ENCODE measurements around the gene SMCO1. TPM values are rescaled to one million over a fixed set of nuclear protein-coding genes. Genes with fewer than 3 reads are reported as not detected.

The SMCO1 gene, protein sequence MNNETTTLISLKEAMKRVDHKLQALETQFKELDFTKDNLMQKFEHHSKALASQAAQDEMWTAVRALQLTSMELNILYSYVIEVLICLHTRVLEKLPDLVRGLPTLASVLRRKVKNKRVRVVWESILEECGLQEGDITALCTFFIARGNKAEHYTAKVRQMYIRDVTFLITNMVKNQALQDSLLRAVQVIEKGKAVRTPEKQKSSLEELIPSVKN
- total RNA-seq, result not detected
- long read RNA-seq, donor 1, result 0 reads
- long read RNA-seq, donor 2, result 0 reads

DNA sequence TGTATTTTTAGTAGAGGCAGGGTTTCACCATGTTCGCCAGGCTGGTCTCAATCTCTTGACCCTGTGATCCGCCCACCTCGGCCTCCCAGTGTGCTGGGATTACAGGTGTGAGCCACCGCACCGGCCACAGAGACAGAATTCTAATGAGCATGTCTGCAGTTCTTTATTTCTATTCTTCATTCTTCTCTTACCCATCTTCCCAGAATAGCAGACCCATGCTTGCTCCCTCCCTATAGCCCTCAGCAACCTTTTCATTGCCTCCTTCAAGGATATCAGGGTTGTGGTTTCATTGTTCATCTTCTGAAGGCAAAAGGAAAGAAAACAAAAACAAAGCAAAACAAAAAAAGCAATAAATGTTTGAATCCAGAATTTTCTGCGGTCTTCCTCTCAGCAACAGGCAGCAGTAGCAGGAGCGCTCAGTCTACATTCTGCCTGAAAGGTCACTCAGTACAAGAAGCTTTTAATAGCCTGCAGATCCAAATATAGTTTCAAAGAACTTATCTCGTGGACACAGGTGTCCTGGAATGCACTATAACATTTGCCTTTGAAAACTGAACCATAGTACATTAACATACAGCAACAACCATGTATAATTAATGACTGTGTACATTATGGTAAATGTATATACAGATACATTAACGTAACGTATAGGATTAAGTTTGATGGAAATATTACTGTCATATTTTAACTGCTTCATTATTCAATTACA lies at the start of gene SMCO1:
TSS of gene SMCO1 (minus strand) at position 434 of the 709 bp plus-strand sequence. CDS start at position 297, 137 bp downstream.
- TF ChIP-seq, protein P1, sequence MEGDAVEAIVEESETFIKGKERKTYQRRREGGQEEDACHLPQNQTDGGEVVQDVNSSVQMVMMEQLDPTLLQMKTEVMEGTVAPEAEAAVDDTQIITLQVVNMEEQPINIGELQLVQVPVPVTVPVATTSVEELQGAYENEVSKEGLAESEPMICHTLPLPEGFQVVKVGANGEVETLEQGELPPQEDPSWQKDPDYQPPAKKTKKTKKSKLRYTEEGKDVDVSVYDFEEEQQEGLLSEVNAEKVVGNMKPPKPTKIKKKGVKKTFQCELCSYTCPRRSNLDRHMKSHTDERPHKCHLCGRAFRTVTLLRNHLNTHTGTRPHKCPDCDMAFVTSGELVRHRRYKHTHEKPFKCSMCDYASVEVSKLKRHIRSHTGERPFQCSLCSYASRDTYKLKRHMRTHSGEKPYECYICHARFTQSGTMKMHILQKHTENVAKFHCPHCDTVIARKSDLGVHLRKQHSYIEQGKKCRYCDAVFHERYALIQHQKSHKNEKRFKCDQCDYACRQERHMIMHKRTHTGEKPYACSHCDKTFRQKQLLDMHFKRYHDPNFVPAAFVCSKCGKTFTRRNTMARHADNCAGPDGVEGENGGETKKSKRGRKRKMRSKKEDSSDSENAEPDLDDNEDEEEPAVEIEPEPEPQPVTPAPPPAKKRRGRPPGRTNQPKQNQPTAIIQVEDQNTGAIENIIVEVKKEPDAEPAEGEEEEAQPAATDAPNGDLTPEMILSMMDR (IDR thresholded peaks at IDR 0.05), result no peak
- intact Hi-C loops (cut with DNase I, micrococcal nuclease), result loop anchor here in 1 of 2 donors (10.0 kb wide), 1 partner anchor 260 kb away; no protein-coding TSS in a partner anchor
- Histone ChIP-seq H3K4me3 (no peak within 1 kb of the TSS), H3K9me3 (peaks cover 27% of the 10 kb centered on the region), H3K4me1 (ENCODE audit: low read depth) (no peaks in the 10 kb centered on the region), H3K36me3 (ENCODE audit: low read depth) (no peaks in the 10 kb centered on the region)
- no peak for DNase-seq
- ATAC-seq, result no peak

DNA sequence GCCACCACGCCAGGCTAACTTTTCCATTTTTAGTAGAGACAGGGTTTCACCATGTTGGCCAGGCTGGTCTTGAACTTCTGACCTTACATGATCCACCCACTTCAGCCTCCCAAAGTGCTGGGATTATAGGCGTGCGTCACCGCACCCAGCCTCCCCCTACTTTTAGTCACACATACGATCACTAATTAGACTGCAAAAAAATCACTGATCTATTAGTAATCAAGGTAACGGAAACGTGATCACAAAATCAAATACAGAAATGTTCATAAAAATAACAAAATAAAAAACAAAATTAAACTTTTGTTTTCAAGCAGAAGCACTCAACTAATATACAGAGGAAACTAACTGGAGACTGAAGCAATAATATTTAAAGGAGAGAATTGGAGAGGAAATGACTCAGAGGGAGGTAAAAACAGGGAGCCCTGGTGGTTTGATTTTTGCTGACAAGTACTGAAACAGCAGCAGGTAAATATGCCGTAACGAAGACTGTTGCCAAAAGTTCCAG lies 48.6 kb upstream of the SMCO1 start:
- Histone ChIP-seq H3K36me3 (ENCODE audit: low read depth) (no peaks in the 10 kb centered on the region), H3K4me1 (ENCODE audit: low read depth) (peaks cover 11% of the 10 kb centered on the region), H3K9me3 (no peaks in the 10 kb centered on the region), H3K4me3 (no peak overlapping the region)
- TF ChIP-seq, protein P1 (IDR thresholded peaks at IDR 0.05), result no peak
- intact Hi-C loops (cut with DNase I, micrococcal nuclease), result no loop called here
- ATAC-seq (no peak), DNase-seq (no peak)

DNA sequence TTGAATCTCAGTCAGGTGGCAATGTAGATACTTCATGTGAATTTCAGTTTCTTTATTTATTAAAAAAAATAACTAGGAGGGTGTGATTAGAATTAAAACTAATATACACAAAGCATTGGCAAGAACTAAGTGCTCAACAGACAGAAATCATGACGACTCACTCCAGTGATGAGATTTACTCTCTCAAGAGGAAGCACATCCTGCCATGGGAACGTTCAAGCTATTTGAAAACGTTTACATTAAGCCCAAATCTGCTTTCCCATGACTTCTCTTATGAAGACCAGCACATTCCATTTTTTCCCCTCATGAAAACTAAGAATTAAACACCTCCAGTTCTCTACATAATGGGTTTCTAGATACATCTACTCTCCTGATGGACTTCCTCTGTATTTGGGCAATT lies 44.7 kb upstream of the SMCO1 start:
- DNase-seq, result no peak
- H3K4me3 ChIP-seq, result no peak overlapping the region
- H3K9me3 ChIP-seq, result no peaks in the 10 kb centered on the region
- H3K4me1 ChIP-seq (ENCODE audit: low read depth), result no peaks in the 10 kb centered on the region
- ATAC-seq, result no peak
- H3K36me3 ChIP-seq (ENCODE audit: low read depth), result no peaks in the 10 kb centered on the region
- TF ChIP-seq, protein P1 (IDR thresholded peaks at IDR 0.05), result no peak
- intact Hi-C loops (cut with DNase I, micrococcal nuclease), result no loop called here

DNA sequence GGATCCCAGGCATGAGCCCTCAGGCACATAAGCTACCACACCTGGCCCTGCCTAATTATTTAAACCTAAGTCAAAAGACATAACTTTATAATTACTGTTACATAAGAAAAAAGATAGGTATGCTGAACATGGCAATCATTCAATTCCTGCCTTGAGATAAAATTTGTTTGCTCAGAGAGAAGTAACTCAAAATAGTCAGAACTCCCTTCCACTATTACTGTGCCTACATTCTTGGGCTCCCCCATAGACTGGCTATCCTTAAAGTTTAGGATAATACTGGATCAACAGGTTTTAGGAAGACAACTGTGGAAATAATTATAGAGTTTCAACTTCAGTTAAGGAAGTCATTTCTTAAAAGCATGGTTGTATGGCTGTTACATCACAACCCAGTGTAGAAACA lies 43.3 kb upstream of the SMCO1 start:
- DNase-seq (no peak), ATAC-seq (no peak)
- intact Hi-C loops (cut with DNase I, micrococcal nuclease), result no loop called here
- Histone ChIP-seq H3K4me1 (ENCODE audit: low read depth) (no peaks in the 10 kb centered on the region), H3K4me3 (no peak overlapping the region), H3K36me3 (ENCODE audit: low read depth) (no peaks in the 10 kb centered on the region), H3K9me3 (no peaks in the 10 kb centered on the region)
- TF ChIP-seq, protein P1 (IDR thresholded peaks at IDR 0.05), result no peak

DNA sequence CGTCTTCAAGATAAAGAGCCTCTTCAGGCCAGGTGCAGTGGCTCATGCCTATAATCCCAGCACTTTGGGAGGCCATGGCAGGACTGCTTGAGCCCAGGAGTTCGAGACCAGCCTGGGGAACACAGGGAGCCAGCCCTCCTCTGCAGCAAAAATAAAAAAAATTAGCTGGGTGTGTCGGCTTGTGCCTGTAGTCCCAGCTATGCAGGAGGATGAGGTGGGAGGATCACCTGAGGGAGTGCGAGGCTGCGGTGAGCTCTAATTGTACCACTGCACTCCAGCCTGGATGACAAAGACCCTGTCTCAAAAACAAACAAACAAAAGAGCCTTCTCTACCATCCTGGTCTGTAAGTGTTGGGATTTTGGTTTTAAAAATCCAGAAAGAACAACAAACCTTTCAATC lies 42.1 kb upstream of the SMCO1 start:
- ATAC-seq, result no peak
- no peak overlapping the region for H3K4me3 ChIP-seq
- H3K9me3 ChIP-seq, result no peaks in the 10 kb centered on the region
- intact Hi-C loops (cut with DNase I, micrococcal nuclease), result no loop called here
- H3K4me1 ChIP-seq (ENCODE audit: low read depth), result no peaks in the 10 kb centered on the region
- TF ChIP-seq, protein P1 (IDR thresholded peaks at IDR 0.05), result no peak
- DNase-seq, result no peak
- no peaks in the 10 kb centered on the region for H3K36me3 ChIP-seq (ENCODE audit: low read depth)

Data from mucosa of descending colon (tissue), 3 donors.